MM.1S (cell line): ENCODE measurements around the gene OBSCN.

Experiments used
- CTCF ChIP-seq: fragments of 300-600 bp; sonication (generic); IDR thresholded peaks from 2 replicates; pipeline ENCODE4 v1.5.1; 2016; ENCODE audit warnings: antibody characterized with exemption, low read length, mixed read lengths
- EZH2 ChIP-seq: fragments of 300-600 bp; sonication (generic); optimal IDR thresholded peaks from 2 replicates; pipeline ENCODE3; 2017; ENCODE audit warnings: low read depth, mild to moderate bottlenecking, antibody characterized with exemption, low read length, mixed read lengths
- EZH2phosphoT487 ChIP-seq: fragments of 300-600 bp; sonication (generic); IDR thresholded peaks from 2 replicates; pipeline ENCODE4 v1.6.1; 2018; ENCODE audit warnings: antibody characterized with exemption, low read length

DNA sequence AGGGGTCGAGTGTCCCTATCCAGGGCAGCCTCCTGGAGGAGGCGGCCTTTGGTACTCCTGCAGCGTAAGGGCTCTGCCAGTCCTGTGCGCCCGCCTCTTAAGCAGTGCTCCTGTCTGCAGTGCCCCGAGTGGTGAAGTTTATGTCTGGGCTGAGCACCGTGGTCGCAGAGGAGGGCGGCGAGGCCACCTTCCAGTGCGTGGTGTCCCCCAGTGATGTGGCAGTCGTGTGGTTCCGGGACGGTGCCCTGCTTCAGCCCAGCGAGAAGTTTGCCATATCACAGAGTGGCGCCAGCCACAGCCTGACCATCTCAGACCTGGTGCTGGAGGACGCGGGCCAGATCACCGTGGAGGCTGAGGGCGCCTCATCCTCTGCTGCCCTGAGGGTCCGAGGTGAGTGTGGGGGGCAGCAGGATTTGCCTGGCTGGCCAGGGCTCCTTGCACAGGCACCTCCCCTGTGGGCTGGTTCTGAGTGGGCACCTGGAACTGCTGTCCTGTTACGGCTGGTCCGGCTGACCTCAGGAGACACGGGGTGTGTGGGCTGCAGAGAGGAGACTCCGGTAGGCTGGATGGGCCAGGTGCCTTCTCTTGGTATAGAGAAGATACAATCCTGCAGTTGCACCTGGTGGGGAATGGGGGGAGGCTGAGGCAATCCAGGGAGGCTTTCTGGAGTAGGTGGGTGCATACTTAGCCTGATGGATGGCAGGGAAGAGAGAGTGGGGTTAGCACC is 66.8 kb downstream of the OBSCN start:
- TF ChIP-seq CTCF (no peak), EZH2 (no peak), EZH2phosphoT487 (no peak)
